A549 (cell line): ENCODE data around the gene CPA4.

Source experiments
- CBX2 ChIP-seq: fragments of 200-600 bp; sonication (generic); IDR thresholded peaks from 2 replicates; pipeline ENCODE4 v1.6.1; 2016; ENCODE audit warnings: low read depth, mild to moderate bottlenecking, borderline replicate concordance
- CEBPB ChIP-seq, 2 experiments: fragments of >200 bp in 1 of 2; sonication (Bioruptor Twin) in 1 of 2; formaldehyde crosslinking in 1 of 2; IDR thresholded peaks; 2 replicates each; pipeline ENCODE4 v1.6.1; 2012 to 2016
- EP300 ChIP-seq, 2 experiments: fragments of >200 bp; sonication (Bioruptor Twin); formaldehyde crosslinking; IDR thresholded peaks; 2 replicates in 1 of 2; 3 replicates in 1 of 2; pipeline ENCODE4 v1.6.1; 2016 to 2017
- FOSL2 ChIP-seq, 2 experiments: fragments of 450-650 bp in 1 of 2; fragments of >200 bp in 1 of 2; sonication (Bioruptor Twin) in 1 of 2; formaldehyde crosslinking; IDR thresholded peaks; 2 replicates each; pipeline versions ENCODE4 v1.5.0 to v1.6.1; 2016 to 2020; ENCODE audit warnings: mild to moderate bottlenecking in 1 of 2, moderate library complexity in 1 of 2
- KDM5A ChIP-seq: fragments of 200-600 bp; sonication (generic); IDR thresholded peaks from 2 replicates; pipeline ENCODE4 v1.6.1; 2016; ENCODE audit warnings: antibody characterized with exemption, mild to moderate bottlenecking
- POLR2A ChIP-seq: IDR thresholded peaks from 2 replicates; pipeline ENCODE4 v1.6.1; 2012; ENCODE audit warnings: mild to moderate bottlenecking, low read length
- SREBF2 ChIP-seq: fragments of 450-650 bp; IDR thresholded peaks from 2 replicates; pipeline ENCODE4 v1.6.1; 2014; ENCODE audit warnings: mild to moderate bottlenecking, moderate library complexity
- ZFP36 ChIP-seq: fragments of 450-650 bp; IDR thresholded peaks from 2 replicates; pipeline ENCODE4 v1.6.1; 2014; ENCODE audit warnings: borderline replicate concordance; ENCODE audit not compliant: partially characterized antibody
- TF ChIP-seq, protein P1 (sequence below): fragments of >200 bp; sonication (Bioruptor Twin); formaldehyde crosslinking; IDR thresholded peaks from 3 replicates; pipeline ENCODE4 v1.5.1; 2016
- TF ChIP-seq, protein P2 (sequence below): IDR thresholded peaks from 2 replicates; pipeline ENCODE4 v1.6.1; 2012
- TF ChIP-seq, protein P3 (sequence below): IDR thresholded peaks from 2 replicates; pipeline ENCODE4 v1.6.1; 2012
- TF ChIP-seq, protein P4 (sequence below): fragments of 200-600 bp; sonication (generic); IDR thresholded peaks from 2 replicates; pipeline ENCODE4 v1.6.1; 2016; ENCODE audit warnings: antibody characterized with exemption, mild to moderate bottlenecking, moderate library complexity

DNA sequence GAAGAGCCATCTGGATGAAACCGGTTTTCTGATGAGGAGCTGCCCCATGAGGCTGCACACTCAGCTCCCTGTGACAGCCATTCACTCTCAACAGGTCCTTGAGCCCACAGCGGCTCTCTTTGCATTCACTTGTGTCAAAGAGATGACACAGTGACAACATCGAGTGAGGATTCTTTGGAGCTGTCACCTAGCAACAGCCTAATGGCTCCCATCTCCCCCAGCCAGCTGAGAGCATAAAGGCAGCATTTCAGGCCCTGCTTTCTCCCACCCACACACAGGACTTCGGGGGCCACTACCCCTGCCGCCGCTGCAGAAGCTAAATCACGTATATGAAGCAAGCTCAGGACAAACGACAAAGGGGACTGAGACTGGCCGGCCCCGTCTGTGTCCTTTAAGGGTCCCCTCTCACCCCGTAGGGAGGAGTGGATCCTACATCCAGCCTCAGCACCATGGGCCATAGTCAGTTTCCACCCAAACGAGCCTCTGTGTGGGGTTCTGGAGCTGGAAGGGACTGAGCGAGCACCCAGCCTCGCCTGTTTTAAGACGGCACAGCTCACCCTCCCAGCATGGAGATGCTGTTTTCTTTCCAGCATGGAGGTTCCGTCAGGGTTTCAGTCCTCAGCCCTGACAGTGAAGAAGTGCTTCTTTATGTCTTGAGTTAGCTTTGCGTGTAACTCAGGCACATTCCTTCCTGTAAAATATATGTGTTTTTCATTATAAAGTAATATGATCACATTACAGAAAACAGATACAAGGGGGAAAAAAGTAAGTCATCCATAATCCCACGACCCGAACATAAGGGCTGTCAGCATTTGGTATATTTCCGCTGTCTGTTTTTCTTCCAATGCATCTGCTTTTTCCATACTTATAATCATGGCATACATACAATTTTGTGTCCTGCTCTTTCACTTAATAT, 4.9 kb downstream of the CPA4 start:
- TF ChIP-seq FOSL2 (IDR thresholded peaks at IDR 0.05) (no peak), FOSL2 (CRISPR knock-in tag; IDR thresholded peaks at IDR 0.05) (no peak), CEBPB (IDR thresholded peaks at IDR 0.05) (no peak), SREBF2 (no peak), EP300 (IDR thresholded peaks at IDR 0.05) (no peak), POLR2A (no peak), ZFP36 (no peak), KDM5A (no peak), CBX2 (no peak)
- TF ChIP-seq, protein P1, sequence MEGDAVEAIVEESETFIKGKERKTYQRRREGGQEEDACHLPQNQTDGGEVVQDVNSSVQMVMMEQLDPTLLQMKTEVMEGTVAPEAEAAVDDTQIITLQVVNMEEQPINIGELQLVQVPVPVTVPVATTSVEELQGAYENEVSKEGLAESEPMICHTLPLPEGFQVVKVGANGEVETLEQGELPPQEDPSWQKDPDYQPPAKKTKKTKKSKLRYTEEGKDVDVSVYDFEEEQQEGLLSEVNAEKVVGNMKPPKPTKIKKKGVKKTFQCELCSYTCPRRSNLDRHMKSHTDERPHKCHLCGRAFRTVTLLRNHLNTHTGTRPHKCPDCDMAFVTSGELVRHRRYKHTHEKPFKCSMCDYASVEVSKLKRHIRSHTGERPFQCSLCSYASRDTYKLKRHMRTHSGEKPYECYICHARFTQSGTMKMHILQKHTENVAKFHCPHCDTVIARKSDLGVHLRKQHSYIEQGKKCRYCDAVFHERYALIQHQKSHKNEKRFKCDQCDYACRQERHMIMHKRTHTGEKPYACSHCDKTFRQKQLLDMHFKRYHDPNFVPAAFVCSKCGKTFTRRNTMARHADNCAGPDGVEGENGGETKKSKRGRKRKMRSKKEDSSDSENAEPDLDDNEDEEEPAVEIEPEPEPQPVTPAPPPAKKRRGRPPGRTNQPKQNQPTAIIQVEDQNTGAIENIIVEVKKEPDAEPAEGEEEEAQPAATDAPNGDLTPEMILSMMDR: no peak
- TF ChIP-seq, protein P2, sequence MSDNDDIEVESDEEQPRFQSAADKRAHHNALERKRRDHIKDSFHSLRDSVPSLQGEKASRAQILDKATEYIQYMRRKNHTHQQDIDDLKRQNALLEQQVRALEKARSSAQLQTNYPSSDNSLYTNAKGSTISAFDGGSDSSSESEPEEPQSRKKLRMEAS: no peak
- TF ChIP-seq, protein P3, sequence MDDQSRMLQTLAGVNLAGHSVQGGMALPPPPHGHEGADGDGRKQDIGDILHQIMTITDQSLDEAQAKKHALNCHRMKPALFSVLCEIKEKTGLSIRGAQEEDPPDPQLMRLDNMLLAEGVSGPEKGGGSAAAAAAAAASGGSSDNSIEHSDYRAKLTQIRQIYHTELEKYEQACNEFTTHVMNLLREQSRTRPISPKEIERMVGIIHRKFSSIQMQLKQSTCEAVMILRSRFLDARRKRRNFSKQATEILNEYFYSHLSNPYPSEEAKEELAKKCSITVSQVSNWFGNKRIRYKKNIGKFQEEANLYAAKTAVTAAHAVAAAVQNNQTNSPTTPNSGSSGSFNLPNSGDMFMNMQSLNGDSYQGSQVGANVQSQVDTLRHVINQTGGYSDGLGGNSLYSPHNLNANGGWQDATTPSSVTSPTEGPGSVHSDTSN: no peak
- TF ChIP-seq, protein P4, sequence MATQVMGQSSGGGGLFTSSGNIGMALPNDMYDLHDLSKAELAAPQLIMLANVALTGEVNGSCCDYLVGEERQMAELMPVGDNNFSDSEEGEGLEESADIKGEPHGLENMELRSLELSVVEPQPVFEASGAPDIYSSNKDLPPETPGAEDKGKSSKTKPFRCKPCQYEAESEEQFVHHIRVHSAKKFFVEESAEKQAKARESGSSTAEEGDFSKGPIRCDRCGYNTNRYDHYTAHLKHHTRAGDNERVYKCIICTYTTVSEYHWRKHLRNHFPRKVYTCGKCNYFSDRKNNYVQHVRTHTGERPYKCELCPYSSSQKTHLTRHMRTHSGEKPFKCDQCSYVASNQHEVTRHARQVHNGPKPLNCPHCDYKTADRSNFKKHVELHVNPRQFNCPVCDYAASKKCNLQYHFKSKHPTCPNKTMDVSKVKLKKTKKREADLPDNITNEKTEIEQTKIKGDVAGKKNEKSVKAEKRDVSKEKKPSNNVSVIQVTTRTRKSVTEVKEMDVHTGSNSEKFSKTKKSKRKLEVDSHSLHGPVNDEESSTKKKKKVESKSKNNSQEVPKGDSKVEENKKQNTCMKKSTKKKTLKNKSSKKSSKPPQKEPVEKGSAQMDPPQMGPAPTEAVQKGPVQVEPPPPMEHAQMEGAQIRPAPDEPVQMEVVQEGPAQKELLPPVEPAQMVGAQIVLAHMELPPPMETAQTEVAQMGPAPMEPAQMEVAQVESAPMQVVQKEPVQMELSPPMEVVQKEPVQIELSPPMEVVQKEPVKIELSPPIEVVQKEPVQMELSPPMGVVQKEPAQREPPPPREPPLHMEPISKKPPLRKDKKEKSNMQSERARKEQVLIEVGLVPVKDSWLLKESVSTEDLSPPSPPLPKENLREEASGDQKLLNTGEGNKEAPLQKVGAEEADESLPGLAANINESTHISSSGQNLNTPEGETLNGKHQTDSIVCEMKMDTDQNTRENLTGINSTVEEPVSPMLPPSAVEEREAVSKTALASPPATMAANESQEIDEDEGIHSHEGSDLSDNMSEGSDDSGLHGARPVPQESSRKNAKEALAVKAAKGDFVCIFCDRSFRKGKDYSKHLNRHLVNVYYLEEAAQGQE: no peak
